NCI-H2081 treated with DMSO at 0.1 percent for 48 hours (cell line): ENCODE results near the gene BAG5.
A peak's percentile ranks its signal among the peaks of the same experiment; 100 is the strongest.
"Not testable (repeated sequence)": the region's sequence is repeated elsewhere in the genome, so short reads cannot be mapped to it uniquely, and the experiment has no call there.

ENCODE experiments used
- DNase-seq: peaks from one replicate; lab custom pipeline; 2025; lab: John Stamatoyannopoulos, UW

BAG5 gene

GRCh38 chr14:103562429-103563225, at the start of gene BAG5, which contains the start of gene COA8:
Gene BAG5, minus strand, starts transcription at chr14:103562657. Its CDS starts 1,493 bp downstream, at chr14:103561164.
Gene COA8, plus strand, starts transcription at chr14:103562960. Its CDS starts 42 bp downstream, at chr14:103563002.
- peak; percentile 40 for DNase-seq

- no peak for DNase-seq
Measured at GRCh38 chr14:103611215-103611614, 48.8 kb upstream of the BAG5 start.

GRCh38 chr14:103609081-103609480, 46.6 kb upstream of the BAG5 start:
- not testable (repeated sequence) for DNase-seq

- no peak for DNase-seq
Measured at GRCh38 chr14:103607822-103608221, 45.4 kb upstream of the BAG5 start.

- DNase-seq: peak; percentile 70
Measured at GRCh38 chr14:103606963-103607668, 44.7 kb upstream of the BAG5 start.

- no peak for DNase-seq
Measured at GRCh38 chr14:103604620-103605019, 42.2 kb upstream of the BAG5 start.

- no peak for DNase-seq
Measured at GRCh38 chr14:103600503-103600902, 38.0 kb upstream of the BAG5 start.

GRCh38 chr14:103597623-103598377, 35.3 kb upstream of the BAG5 start:
- no peak for DNase-seq

GRCh38 chr14:103594265-103594664, 31.8 kb upstream of the BAG5 start:
- peak; percentile 22 for DNase-seq

- no peak for DNase-seq
Measured at GRCh38 chr14:103593577-103593976, 31.1 kb upstream of the BAG5 start.

GRCh38 chr14:103584326-103584915, 22.0 kb upstream of the BAG5 start:
- DNase-seq: no peak

- no peak for DNase-seq
Measured at GRCh38 chr14:103581954-103582703, 19.7 kb upstream of the BAG5 start.

- DNase-seq: no peak
Measured at GRCh38 chr14:103581206-103581605, 18.7 kb upstream of the BAG5 start.

GRCh38 chr14:103578401-103579075, 16.1 kb upstream of the BAG5 start:
- DNase-seq: no peak

- peak; percentile 42 for DNase-seq
Measured at GRCh38 chr14:103576371-103577024, 14.0 kb upstream of the BAG5 start.

- DNase-seq: no peak
Measured at GRCh38 chr14:103574707-103575285, 12.3 kb upstream of the BAG5 start.

- DNase-seq: no peak
Measured at GRCh38 chr14:103574104-103574503, 11.6 kb upstream of the BAG5 start.

GRCh38 chr14:103569408-103569807, 7.0 kb upstream of the BAG5 start:
- DNase-seq: no peak

GRCh38 chr14:103568952-103569351, 6.5 kb upstream of the BAG5 start:
- peak; percentile 86 for DNase-seq
